Panc1 (cell line): Measurements from ENCODE around the gene ATP6V1B1. TPM values are rescaled to one million over a fixed set of nuclear protein-coding genes. Genes with fewer than 3 reads are reported as not detected.

Source experiments
- ATAC-seq: fragments of 200-7000 bp; cut with Tn5 transposase; 2 replicates; pipeline ENCODE4 v1.9.1; 2020; ENCODE audit warnings: mild to moderate bottlenecking, moderate library complexity
- BruUV-seq: library from RNA; stranded (reverse); fragments of 400-500 nt; replicated peaks from 2 replicates; lab custom pipeline; 2021; lab: Mats Ljungman, UMichigan
- CTCF ChIA-PET: fragments of 300-600 bp; sonication (Branson Sonifier 250); formaldehyde crosslinking; loops from one replicate; lab custom pipeline; 2022; ENCODE audit warnings: antibody characterized with exemption; lab: Charles Lee
- POLR2A ChIA-PET: fragments of 300-600 bp; sonication (Branson Sonifier 250); formaldehyde crosslinking; loops from one replicate; lab custom pipeline; 2022; ENCODE audit warnings: antibody characterized with exemption; lab: Charles Lee
- DNase-seq: peaks from one replicate; pipeline ENCODE4 v3.0.0-alpha.2; 2010; ENCODE audit warnings: low read depth, low spot score
- H3K27ac ChIP-seq: 2 replicates; pipeline ENCODE4 v1.5.1; 2011; ENCODE audit warnings: mild to moderate bottlenecking, low read length, inconsistent platforms
- H3K27me3 ChIP-seq: fragments of 200-500 bp; sonication (Bioruptor generic); 2 replicates; pipeline ENCODE4 v1.6.0; 2014; ENCODE audit warnings: low read length, inconsistent platforms; ENCODE audit not compliant: control insufficient read depth, insufficient read depth
- H3K36me3 ChIP-seq: fragments of 200-500 bp; sonication (Bioruptor generic); 2 replicates; pipeline ENCODE4 v1.5.1; 2014; ENCODE audit warnings: inconsistent platforms, mild to moderate bottlenecking, low read length, moderate library complexity; ENCODE audit not compliant: control insufficient read depth, insufficient read depth
- H3K4me1 ChIP-seq: 2 replicates; pipeline ENCODE4 v1.5.1; 2011; ENCODE audit warnings: inconsistent platforms, mild to moderate bottlenecking, low read length, moderate library complexity; ENCODE audit not compliant: control insufficient read depth, insufficient read depth
- H3K4me3 ChIP-seq, 2 experiments: 2 replicates each; pipeline ENCODE4 v1.5.1; 2011 to 2012; ENCODE audit warnings: low read depth in 2 of 2, low read length in 2 of 2, mild to moderate bottlenecking in 2 of 2, inconsistent platforms in 1 of 2, moderate library complexity in 1 of 2
- H3K9me3 ChIP-seq: fragments of 200-500 bp; sonication (Bioruptor generic); 2 replicates; pipeline ENCODE4 v1.5.1; 2014; ENCODE audit warnings: low read depth, mild to moderate bottlenecking, inconsistent platforms, low read length, moderate library complexity; ENCODE audit not compliant: control insufficient read depth, insufficient read depth
- CTCF ChIP-seq: fragments of 450-650 bp; IDR thresholded peaks from 2 replicates; pipeline ENCODE4 v1.5.1; 2017; ENCODE audit warnings: mild to moderate bottlenecking
- POLR2AphosphoS5 ChIP-seq: IDR thresholded peaks from 2 replicates; pipeline ENCODE4 v1.6.1; 2012; ENCODE audit warnings: mild to moderate bottlenecking, low read depth, low read length, moderate library complexity
- REST ChIP-seq, 2 experiments: IDR thresholded peaks; 2 replicates each; pipeline ENCODE4 v1.6.1; 2011 to 2012; ENCODE audit warnings: low read depth in 2 of 2, control low read depth in 1 of 2, low read length in 1 of 2, mild to moderate bottlenecking in 1 of 2, moderate library complexity in 1 of 2; ENCODE audit not compliant: insufficient read depth in 1 of 2
- SIN3A ChIP-seq: IDR thresholded peaks from 2 replicates; pipeline ENCODE4 v1.6.1; 2012; ENCODE audit warnings: low read depth, mild to moderate bottlenecking, low read length, moderate library complexity, borderline replicate concordance; ENCODE audit not compliant: insufficient read depth
- TCF7L2 ChIP-seq: IDR thresholded peaks from 2 replicates; pipeline ENCODE4 v1.6.1; 2011; ENCODE audit warnings: mild to moderate bottlenecking, low read depth, low read length, inconsistent platforms
- in situ Hi-C: cut with HindIII; loops from 2 replicates; pipeline ENCODE4 v1.10.0; 2016; ENCODE audit warnings: low sequenced_read_pairs, low pct_unique_long_range_greater_than_20kb
- intact Hi-C: fragments of 100-400 bp; cut with micrococcal nuclease; formaldehyde crosslinking; loops from one replicate; pipeline ENCODE4 v1.10.0; 2022; ENCODE audit not compliant: unreplicated experiment
- total RNA-seq: library from RNA; stranded (reverse); gene quantifications from one replicate; pipeline ENCODE4 v1.2.1, GENCODE V29; 2021; ENCODE audit not compliant: unreplicated experiment

Gene ATP6V1B1
- total RNA-seq, 1 experiment from 2014 or later, result 0.18 TPM

- no peak for TF ChIP-seq POLR2AphosphoS5
- no peak for TF ChIP-seq CTCF
- TF ChIP-seq TCF7L2, result no peak
- TF ChIP-seq SIN3A, result no peak
- TF ChIP-seq REST (IDR thresholded peaks at IDR 0.05; ENCODE audit: insufficient read depth in 1 of 2, low read depth in 2 of 2, low read length in 1 of 2), result no peak
- ChIA-PET POLR2A (interaction anchor here (0.6 kb wide), 1 partner anchor 51 kb away, joined by 3 read pairs; no protein-coding TSS in a partner anchor), CTCF (interaction anchor here (0.6 kb wide), 1 partner anchor 83 kb away, joined by 4 read pairs; no protein-coding TSS in a partner anchor)
- DNase-seq (no peak), ATAC-seq (no peak)
- intact Hi-C loops, result no loop called here
- in situ Hi-C loops, result no loop called here
- no TSS peak for BruUV-seq
- H3K27me3 ChIP-seq, result no peaks in the 10 kb centered on the region; the same call in none of the 2 replicates
- no peak overlapping the region for H3K27ac ChIP-seq
- no peaks in the 10 kb centered on the region for H3K9me3 ChIP-seq
- no peaks in the 10 kb centered on the region for H3K4me1 ChIP-seq
- no peak overlapping the region for H3K4me3 ChIP-seq
- H3K36me3 ChIP-seq, result no peaks in the 10 kb centered on the region
Measured at GRCh38 chr2:70895249-70895648, 40.5 kb upstream of the ATP6V1B1 start.

GRCh38 chr2:70895998-70896764 lies 39.5 kb upstream of the ATP6V1B1 start:
- no TSS peak for BruUV-seq
- Histone ChIP-seq H3K4me3 (no peak overlapping the region), H3K36me3 (no peaks in the 10 kb centered on the region), H3K27me3 (no peaks in the 10 kb centered on the region; the same call in none of the 2 replicates), H3K27ac (no peak overlapping the region), H3K9me3 (no peaks in the 10 kb centered on the region), H3K4me1 (no peaks in the 10 kb centered on the region)
- CTCF ChIA-PET, result no interaction called here
- ATAC-seq (no peak), DNase-seq (no peak)
- intact Hi-C loops (no loop called here), in situ Hi-C loops (no loop called here)
- no peak for TF ChIP-seq POLR2AphosphoS5
- no peak for TF ChIP-seq REST (IDR thresholded peaks at IDR 0.05; ENCODE audit: insufficient read depth in 1 of 2, low read depth in 2 of 2, low read length in 1 of 2)
- no peak for TF ChIP-seq TCF7L2
- no peak for TF ChIP-seq CTCF
- no peak for TF ChIP-seq SIN3A
- POLR2A ChIA-PET, result no interaction called here
